Activated CD8-positive, alpha-beta memory T cell treated with anti-CD3 and anti-CD28 coated beads, Interleukin-2, amount 50 U/mL, for 24 hours (primary cell): ENCODE results near the gene ANKAR.
"Not testable (repeated sequence)": the region's sequence is repeated elsewhere in the genome, so short reads cannot be mapped to it uniquely, and the experiment has no call there.

Experiments used
- DNase-seq: peaks from one replicate; pipeline ENCODE4 v3.0.0-alpha.2; 2020; ENCODE audit errors: extremely low read depth

ANKAR gene

DNA sequence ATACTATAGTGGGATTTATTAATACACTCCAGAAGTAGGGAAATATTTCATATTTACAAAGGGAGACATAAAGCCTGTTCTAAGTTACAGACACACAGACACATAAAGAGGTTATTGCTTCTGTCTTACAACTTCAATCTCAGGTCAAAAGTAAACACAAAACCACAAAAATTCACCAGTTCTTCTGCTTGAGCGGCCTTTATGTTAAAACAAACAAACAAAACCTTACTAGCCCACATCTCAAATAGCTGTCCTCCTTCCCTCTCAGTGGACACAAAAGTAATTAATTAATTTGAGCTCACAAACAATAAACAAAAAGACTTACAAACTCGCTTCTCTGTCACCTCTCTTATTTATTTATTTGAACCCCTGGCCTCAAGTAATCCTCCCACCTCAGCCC lies 14.7 kb upstream of the ANKAR start:
- no peak for DNase-seq

GRCh38 chr2:189660803-189661147 lies 13.7 kb upstream of the ANKAR start:
- no peak for DNase-seq

GRCh38 chr2:189661148-189661956 lies 13.1 kb upstream of the ANKAR start, which contains the start of gene ASNSD1:
TSS of gene ASNSD1 (plus strand) at chr2:189661459. CDS start at chr2:189666133, 4,674 bp downstream.
- DNase-seq: peak; percentile 94

- DNase-seq: no peak
These were observed 12.5 kb upstream of the ANKAR start for GRCh38 chr2:189661957-189662321.

GRCh38 chr2:189662669-189663226 lies 11.7 kb upstream of the ANKAR start:
- DNase-seq: no peak

DNA sequence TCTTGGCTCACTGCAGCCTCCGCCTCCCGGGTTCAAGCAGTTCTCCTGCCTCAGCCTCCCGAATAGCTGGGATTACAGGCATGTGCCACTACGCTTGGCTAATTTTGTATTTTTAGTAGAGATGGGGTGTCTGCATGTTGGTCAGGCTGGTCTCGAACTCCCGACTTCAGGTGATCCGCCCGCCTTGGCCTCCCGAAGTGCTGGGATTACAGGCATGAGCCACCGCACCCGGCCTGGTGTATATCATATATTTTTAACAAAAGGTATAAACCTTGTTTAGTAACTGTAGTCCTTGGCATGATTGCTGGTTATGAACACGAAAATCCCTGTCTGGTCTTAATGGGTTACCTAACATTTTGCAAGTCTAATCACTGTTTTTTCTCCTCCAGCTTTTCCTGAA lies 11.2 kb upstream of the ANKAR start:
- not testable (repeated sequence) for DNase-seq

DNA sequence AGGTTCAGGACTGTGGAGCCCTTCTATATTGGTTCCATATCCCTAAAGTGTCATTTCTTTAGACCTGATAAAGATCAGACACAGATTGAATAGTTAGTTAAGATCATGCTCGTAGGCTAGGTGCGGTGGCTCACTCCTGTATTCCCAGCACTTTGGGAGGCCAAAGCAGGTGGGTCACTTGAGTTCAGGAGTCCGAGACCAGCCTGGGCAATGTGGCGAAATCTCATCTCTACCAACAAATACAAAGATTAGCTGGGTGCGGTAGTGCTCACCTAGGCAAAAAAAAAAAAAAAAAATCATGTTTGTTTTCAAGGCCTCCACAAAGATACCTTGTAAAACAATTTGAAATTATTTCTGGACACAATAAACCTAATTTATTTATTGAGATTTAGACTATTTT lies 4.6 kb upstream of the ANKAR start:
- DNase-seq: no peak

DNA sequence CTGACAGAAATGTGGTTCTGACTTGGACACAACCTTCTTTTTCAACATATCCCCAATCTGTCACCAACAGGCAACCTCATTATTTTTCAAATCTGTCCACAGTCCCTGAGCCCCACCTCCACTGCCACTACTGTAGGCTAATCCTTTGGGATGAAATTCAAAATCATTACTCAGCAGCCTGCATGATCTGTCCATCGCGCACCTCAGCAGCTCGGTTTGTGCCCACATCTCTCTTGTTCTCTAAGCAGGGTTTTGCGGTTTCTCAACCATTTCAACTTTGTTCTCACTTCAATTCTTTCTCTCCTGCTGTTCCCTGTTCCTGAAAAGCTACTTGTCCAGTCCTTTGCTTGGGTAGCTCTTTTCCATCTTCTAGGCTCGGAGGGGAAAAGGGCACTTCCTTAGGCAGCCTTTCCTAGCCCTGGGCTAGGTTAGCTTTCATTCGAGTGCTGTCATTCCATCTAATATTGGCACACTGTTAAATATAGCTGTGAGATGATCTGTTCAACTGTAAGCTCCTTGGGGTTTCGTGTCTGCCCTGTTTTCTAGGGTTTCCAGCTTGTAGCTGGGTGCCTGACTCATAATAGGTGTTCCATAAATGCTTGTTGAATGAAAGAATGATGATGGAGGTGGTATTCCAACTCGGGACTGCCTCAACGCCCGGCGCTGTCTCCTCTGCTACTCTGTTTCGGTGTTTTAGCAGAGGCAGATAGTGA lies 653 bp upstream of the ANKAR start:
- no peak for DNase-seq

- DNase-seq: no peak
These were observed 2.0 kb downstream of the ANKAR start for GRCh38 chr2:189676471-189676870.

DNA sequence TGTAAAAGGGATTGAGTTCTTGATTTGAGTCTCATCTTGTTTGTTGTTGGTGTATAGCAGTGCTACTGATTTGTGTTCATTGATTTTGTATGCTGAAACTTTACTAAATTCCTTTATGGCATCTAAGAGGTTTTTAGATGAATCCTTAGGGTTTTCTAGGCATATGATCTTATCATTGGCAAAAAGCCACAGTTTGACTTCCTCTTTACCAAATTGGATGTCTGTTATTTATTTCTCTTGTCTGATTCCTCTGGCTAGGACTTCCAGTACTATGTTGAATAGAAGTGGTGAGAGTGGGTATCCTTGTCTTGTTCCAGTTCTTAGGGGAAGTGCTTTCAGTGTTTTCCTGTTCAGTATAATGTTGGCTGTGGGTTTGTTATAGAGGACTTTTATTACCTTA lies 4.8 kb downstream of the ANKAR start:
- no peak for DNase-seq

DNA sequence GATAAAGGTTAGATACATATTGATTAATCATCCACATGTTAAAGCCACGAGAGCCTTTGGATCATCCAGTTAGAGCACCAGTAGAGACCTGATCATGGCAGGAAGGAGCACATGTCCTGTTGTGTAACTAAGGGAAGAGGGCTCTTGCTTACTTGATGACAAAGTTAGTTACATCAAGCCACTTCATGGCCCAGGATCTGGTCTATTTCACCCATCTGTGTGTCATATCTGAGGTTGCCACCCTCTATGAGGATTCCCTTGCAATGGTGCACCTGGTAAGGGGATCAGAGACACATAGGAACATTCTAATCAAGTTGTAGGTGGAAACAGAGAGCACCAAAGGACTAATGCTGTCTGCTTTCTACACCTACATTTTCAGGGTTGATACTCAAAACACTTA lies 6.7 kb downstream of the ANKAR start:
- no peak for DNase-seq

DNA sequence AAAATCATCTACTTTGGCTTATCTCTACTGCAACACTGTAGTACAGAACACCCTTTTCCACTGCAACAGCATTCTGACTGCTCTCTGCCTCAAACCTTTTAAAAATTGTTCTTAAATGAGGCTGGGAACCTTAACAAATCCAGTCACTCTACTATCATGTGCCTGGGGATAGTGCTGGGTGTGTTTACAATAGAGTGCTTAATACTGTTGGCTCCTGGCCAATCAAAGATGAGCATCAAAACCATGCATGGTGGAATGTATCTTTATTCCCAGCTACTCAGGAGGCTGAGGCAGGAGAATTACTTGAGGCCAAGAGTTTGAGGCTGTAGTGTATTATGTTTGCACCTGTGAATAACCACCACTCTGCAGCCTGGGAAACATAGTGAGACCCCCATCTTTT lies 7.4 kb downstream of the ANKAR start:
- no peak for DNase-seq

DNA sequence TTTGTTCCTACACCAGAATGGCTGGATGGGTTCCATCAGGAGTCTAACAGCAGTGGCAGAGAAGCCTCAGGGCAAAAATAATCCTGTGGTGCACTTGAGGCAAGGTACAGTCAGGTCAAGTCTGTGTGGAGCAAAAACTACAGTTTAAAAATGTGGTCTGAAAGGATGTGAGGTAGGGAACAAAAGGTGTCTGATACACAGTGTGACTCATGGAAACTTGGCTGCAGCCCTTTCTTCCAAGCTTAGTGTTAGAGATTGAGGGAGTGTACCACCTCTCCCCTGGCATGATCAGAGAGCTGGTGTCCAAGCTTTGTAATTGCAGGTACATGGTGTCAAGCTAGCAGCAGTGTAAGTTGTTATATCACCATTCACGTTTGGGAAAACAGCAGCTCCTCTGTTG lies 8.9 kb downstream of the ANKAR start:
- no peak for DNase-seq

- no peak for DNase-seq
These were observed 10.3 kb downstream of the ANKAR start for GRCh38 chr2:189684811-189685210.

DNA sequence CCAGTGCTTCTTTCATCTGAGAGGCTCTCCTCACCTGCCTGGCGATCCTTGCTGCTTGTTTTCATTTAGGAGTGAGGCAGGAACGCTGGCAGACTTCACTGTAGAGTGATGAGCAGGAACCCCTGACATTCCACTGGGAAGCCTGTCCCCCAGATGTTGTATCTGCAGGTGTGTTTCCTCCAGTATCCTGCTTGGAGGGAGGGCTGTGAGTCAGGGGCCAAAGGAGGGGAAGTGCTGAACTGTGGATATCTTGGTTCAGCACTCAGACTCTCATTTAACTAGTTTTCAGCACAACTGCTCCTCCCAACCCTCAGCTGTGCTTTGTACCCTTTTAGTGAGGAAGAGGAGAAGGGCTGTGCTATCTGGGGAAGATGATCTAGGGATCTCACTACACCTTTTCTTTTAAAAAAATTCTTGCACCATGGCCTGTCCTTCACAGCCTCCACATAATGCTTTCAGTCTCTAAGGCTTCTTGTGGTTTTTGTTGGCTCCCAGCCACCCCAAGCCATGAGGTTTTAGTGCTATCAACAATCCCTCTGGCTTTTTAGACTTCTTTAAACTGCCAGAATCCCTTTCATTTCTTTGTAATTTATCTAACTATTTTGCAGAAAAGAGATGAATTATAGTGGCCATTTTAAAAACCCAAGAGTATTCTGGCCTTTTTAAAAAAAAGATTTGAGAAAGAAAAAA lies 11.2 kb downstream of the ANKAR start:
- no peak for DNase-seq

DNA sequence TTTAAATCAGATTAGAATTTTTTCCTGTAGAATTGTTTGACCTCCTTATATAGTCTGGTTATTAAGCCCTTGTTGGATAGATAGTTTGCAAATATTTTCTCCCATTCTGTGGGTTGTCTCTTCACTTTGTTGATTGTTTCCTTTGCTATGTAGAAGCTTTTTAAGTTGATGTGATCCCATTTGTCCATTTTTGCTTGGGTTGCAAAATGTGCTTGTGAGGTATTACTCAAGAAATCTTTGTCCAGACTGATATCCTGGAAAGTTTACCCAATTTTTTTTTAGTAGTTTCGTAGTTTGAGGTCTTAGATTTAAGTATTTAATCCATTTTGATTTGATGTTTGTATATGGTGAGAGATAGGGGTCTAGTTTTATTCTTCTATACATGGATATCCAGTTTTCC lies 13.3 kb downstream of the ANKAR start:
- not testable (repeated sequence) for DNase-seq

DNA sequence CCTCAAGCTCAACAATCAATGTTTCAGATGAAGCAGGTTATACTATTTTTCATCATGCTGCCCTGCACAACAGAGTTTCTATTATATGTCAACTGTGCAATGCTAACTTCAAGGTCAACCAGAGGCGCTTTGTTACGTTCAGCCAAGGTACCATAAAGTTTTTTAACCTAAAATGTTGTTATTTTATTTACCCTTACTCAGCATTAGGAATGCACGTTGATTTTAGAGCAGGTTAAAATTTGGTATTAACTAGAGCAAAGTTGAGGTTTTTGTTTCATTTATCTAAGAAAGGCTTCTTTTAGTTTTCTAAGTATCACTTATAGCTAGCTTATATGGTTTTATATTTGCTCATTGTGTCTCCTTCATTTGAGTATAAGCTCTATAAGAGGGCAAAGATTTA lies 21.8 kb downstream of the ANKAR start:
- DNase-seq: no peak

DNA sequence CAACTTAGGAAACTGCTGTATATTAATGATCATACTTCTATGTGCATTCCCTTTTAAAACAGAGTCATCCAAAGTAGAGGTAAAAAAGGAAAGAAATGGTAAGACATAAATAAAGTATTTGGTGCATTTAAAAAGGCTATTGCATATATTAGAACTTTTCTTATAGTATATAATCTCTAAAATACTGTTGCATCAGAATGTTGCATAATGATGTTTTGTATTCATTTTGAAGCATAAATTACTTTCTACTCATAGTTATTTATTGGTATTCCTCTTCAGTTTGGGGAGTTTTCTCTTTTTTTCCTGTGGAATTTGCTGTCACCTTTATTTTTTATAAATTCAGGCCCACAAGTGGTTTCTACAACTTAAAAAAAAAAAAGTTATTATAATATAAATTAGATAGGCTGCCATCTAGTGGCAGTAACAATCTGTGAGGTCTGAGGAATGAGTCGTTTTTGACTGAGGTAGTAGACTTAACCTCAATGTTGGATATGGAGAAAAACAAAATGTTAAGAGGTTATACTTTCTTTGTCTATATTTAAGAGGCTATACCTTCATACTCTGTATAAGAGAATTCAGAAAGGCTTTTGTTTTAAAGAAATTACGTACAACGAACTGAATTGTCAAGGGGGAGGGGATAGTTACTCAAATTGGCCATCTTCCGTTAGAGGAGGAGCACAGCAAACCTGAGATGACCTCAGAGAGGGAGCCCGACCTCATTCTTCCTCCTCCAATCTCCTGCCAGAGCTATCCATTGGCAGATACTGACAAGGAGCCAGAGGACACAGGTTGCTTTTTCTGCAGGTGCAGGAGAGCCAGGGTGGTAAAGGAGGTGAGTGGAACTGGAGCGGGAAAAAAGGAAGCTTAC lies 23.8 kb downstream of the ANKAR start:
- no peak for DNase-seq

- DNase-seq: no peak
These were observed 26.2 kb downstream of the ANKAR start for GRCh38 chr2:189700681-189701080.

DNA sequence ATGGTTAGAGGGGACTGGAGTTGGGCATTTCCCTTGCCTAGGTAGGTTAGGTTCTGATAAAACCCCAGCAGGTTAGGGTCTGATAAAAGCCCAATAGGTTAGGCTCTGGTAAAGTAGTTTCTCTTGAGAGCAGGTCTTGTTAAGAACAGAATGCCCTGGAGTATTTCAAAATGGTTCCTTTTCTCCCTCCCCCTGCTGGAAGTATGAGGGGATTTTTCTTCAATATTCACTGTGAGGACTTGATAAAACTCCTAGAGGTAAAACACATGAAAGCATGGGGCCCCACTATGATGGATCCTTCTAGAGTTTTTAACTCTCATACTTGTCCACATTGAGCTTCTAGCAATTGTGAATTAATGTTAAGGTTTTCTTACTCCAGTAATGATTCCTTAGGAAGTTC lies 27.6 kb downstream of the ANKAR start:
- no peak for DNase-seq

DNA sequence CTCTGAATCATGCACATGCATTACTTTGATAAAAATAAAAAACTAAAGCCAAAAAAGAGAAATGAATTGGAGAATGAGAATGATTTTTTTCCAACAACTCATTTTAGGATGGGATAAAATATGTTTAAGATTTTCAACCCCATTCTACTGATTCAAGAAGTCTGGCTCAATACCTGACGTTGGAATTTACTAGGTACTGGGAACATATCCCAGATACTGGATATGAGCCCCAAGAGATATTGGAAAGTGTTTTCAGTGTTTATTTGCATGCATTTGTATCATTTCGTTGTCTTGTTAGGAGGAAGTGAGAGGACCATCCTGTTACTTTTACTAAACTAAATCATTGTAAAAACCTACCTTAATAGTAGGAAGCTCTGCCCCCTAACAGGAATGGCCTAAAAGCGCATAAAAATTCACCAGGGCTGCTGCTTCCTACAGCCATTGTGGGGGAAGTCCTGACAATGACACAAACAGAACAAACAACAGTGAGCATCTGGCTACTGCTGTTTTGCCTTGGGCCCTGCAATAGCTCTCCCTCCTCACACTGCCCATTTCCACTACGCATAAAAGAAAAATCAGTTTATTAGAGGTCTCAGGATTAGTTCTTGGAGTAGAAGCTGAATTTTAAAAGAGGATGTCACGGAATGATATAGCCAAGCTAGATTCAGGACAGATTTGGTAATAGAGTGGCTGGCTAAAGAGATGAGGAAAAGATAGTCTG lies 35.2 kb downstream of the ANKAR start:
- DNase-seq: no peak
